Fibroblast of skin of right quadriceps (primary cell): ENCODE results near the gene FN1.

Source experiments
- DNase-seq: peaks from one replicate; pipeline ENCODE4 v3.0.0-alpha.2; 2013

Gene FN1

DNA sequence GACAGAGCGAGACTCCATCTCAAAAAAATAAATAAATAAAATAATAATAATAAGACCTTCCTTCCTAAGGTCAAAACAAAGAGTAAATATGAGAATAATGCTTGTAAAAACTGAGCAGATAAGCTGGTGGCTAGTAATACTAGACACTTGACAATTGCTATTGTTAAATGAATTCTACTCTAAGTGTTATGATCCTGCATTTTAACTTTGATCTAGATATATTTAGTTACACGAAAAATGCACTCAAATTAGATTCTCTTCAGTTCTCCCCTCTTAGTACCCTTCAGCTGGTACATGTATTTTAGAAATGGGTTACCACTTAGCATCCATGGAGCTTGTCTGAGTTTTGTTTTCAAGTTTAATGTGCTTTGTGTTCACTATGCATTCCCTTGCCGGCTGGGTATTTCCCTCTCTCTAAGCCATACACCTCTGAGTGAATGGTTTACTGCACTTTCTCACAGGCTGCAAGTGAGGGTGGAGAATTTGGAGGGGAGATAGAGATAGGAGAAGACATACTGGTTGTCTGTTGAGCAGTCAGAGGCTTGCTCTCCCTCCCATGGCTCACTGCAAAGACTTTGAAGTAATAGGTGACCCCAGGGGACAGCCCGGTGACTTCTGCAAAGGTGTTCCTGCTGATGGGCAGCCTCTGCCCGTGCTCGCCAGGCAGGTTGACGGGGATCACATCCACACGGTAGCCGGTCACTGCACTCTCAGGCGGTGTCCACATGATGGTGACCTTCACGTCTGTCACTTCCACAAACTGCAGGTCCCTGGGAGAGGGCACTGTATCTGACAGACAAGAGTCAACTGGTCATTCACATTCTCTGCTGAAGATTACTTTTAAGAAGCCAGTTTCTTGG is 29.9 kb downstream of the FN1 start:
- DNase-seq, result no peak

DNA sequence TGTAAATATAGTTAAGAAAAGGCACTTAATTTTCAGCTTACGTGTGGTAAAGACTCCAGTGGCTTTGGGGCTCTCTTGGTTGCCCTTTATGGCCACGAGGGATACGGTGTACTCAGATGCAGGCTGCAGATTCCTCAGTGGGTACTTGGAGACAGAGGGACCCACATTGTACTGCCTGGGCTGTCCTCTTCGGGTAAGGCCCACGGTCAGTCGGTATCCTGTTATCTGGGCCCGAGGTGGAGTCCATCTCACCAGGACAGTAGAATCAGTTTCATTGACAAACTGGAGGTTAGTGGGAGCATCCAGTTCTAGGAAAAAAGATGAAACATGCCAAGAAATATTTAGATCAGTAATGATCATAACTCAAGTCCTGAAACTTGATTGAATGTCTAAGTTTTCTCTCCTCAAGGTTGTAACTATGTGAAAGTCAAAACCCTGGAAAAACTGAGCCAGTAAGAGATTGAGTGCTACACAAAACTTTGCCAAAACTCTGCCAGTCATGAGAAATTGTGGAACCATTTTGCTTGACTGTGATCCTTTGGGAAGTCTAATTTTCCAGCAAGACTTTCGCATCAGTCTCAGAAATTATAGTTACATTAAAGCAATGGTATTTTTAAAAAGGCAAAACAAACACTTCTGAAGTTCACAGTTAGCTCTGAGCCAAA is 31.4 kb downstream of the FN1 start:
- DNase-seq, result no peak

DNA sequence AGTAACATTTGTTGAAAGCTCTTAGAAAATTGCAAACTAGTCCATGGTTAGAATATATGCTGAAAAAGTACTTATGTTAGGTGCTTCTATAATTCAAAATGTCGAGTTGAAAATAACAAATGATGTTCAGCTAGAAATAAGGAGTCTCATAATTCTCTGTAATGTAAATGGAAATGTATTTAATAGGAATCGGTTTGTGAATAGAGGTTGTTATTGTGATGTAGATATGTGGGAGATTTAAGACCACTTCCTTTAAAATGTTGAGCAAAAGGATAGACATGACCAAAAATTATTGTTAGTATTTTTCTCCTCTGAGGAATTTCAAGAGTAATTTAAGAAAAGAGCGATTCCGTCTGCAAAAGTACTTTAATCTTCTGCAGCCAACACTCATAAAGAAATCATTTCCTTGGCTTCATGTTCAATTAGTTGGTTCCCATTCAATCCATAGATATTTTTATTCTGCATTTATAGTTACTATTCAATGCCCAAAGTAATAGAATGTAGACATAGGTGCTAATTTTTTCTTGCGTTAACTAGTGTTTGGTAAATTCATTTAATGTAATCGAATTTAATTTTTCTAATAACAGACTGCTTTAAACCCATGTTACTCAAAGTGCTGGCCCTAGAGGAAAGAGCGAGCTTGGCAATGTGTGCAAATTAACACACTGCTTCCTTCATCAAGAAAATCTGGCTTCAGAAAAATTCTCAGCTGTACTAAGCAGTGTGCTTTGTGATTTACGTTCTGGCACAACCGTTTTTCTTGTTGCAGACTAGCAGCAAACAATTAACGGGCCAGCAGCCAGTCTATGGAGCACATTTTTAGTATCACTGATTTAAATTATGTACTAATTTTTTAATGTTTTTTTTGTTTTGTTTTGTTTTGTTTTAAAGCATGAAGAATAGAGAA is 32.2 kb downstream of the FN1 start:
- DNase-seq, result no peak

DNA sequence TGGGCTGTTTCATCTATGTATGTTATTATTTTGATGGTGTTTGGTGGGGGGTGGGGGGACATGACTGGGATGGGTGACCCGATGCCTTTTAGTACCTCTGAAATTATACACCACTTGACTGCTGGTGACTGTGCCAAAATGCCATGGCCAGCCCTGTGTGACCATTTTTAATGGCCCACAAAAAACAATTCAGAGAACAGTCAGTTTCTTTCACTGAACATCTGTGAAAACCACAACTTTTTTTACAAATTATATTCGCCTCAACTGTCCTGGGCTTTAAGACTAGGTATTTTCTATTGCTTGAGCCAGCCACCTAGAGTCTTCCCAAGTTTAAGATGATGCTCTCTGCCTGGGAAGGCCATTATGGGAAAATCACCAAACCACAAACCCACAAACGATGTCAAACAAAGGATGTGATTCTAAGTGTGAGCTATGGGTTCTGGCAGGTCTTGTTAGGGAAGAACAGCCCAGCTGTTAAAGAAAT is 33.9 kb downstream of the FN1 start:
- peak; percentile 89 for DNase-seq

DNA sequence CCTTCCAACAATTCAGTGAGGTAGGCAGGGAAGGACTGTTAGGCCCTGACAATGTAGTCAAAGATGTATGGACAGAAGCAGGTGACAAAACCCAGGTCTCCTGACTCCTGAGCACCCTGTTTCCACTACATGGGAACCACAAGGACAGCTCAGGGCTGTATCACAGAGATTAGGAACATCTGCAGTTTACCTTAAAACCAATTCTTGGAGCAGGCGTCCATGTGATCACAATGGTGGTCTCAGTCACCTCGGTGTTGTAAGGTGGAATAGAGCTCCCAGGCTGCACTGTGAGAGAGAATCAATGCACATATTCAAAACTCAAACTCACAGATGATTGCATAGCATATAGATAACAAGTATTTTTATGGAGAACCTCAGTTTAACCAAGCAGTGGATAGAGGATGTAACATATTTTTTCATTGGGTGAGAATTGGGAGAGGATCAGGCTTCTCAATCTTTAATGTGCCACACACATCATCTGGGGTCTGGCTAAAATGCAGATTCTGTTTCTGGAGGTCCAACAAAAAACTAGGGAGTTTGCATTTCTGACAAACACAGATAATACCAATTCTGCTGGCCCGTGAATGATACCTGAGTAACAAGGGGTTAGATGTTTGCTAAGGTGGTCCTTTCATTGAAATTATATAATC is 36.7 kb downstream of the FN1 start:
- no peak for DNase-seq

DNA sequence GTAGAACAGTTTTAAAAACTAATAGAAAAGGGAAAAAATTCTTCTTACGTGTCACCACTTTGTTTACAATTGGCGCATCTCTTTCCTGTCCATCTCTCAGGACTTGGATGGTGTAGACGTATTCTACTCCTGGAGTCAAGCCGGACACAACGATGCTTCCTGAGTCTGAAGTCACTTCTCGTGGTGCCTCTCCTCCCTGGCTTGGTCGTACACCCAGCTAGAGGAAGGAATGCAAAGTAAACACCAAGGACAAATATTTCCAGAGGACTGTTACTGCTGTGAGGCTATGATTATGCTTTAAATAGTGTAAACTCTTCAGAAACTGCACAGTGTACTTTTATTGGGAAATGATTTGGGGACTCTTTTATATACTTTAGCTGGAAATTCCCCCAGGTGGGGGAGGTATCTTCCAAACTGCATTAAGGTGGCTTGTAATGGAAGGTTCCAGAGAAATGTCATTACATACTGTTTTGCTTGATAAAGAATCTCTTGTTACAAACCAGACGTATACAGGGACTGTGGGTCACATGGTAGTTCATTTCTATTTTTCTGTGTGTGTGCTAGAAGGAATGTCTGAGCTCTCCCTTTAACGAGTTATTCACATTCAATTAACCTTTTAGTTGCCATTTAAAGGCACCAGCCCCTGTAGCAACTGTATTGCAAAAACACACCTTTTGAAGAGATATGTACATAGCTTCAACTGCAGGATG is 38.1 kb downstream of the FN1 start:
- no peak for DNase-seq

DNA sequence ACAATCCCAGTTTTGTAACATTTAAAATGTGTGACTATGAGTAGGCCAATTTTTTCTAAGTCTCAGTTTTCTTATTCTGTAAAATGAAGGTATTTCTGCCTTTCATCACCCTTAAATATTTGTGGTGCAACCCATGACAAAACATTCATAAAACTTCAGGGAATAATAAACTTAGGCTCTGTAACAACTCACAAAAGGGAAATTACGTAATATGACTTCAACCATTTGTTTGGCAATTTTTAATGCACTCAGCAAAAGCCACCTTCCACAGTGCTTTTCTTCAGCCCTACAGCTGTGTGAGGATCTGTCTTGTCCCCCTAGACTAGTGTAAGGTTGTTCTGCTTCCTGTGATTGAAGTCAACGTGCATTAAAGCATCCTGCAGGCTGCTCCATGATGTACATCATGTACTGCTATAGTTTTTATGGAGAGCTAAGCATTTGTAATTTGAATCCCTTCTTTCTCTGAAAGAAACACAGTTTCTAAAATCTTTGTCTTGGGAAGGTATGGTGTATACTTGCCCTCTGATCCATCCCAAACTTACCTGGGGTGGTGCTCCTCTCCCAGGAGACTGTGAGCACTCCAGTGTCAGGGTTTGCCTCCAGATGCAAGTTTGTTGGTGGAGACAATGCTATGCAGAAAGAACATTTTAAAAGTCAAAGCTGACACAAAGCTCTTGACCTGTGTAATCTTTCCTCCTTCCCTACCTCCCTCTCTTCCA is 39.1 kb downstream of the FN1 start:
- DNase-seq, result peak; percentile 85

DNA sequence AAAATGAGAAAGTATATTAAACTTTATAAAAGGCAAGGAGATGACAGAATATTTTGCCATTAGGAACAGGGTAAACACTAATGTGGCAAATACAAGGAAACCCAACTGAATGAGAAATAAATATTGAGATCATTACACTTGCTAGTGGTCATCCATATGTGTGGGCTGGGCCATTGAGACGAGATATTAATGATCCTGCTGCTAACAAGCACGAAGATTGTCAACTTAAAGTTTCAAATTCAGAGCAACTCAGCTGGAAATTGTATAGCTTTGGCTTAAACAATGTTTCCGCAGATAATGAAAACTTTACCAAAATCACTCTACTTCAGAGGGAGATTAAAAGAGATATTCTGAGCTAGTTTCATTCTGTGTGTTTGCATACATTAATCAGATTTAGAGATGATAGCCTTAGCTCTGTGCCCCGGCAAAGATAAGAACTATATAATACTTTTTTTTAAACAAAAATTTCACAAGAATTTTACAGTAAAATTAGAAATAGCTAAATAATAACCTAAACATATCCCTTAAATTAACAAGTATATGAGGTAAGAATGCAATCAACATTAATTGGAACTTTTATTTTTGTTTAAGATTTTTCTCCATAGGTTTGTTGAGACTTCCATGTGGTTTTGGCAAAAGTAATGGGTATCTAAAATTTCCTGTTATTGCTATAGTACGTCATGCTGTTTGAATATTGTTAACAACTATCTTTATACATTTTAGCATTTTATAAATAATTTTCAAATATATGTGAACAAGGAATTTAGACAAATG is 40.0 kb downstream of the FN1 start:
- DNase-seq, result no peak

DNA sequence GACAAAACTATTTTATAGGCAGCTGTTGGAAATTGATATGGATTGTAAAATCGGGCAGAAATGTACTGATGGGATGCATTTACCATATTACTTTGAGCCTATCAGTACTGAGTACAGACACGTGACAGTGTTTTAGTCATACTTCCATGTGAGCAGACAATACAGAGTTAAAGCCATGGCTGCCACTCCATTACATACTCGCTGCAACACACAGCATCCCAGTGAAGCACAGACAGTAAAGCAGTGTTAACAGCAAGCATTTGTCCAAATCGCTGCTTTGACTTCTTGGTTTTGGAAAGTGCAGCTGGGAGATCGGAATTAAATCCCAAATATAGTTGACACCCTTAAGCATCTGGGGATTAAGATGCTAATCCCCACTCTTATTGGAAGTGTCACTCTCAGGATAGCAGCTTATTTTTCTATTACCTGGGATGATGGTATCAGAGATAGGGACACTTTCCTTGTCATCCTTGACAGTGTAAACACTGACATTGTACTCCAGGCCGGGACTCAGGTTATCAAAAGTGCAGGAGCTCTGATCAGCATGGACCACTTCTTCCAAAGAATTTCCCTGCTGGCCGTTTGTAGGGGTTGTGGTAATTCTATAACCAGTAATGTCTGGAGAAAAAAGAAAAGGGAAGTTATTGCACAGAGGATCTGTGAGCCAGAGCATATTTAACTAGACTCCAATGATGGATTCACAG is 41.6 kb downstream of the FN1 start:
- no peak for DNase-seq

DNA sequence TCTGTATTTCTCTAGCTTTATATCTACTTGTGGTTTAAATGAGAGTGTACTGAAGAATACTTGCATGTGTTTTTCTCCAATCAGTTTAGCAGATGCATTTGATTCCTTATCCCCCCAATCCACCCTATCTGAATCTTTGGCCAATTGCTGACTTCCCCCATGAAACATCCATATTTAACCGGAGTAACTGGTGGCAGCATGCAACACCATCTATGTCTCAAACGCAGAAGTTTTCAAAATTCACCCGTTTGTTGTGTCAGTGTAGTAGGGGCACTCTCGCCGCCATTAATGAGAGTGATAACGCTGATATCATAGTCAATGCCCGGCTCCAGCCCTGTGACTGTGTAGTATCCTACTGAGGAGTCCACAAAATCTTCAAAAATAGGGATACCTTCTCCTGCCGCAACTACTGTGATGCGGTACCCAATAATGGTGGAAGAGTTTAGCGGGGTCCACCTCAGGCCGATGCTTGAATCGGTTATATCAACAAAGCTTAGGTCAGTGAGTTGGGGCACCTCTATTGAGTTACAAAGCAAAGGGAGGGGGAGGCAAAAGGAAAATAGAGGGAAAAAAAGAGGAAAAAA is 43.1 kb downstream of the FN1 start:
- DNase-seq, result no peak

DNA sequence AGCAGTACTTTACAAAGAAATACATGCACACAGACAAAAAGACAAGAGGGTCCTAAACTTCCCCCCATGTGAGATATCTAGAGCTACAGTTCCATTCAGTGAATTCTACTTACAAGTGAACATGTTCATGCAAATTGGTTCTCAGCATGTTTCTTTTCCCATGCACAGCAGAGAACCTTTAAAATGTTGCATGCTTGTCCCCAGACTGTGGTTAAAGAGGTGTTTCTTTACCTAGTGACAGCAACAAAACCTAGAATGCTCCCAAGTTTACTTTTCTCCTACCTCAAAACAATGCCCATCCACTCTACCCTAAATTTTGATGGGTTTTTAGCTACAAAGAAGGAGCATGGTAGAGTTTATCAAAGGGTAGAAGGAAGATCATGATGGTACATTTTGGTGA is 43.7 kb downstream of the FN1 start:
- DNase-seq, result no peak

DNA sequence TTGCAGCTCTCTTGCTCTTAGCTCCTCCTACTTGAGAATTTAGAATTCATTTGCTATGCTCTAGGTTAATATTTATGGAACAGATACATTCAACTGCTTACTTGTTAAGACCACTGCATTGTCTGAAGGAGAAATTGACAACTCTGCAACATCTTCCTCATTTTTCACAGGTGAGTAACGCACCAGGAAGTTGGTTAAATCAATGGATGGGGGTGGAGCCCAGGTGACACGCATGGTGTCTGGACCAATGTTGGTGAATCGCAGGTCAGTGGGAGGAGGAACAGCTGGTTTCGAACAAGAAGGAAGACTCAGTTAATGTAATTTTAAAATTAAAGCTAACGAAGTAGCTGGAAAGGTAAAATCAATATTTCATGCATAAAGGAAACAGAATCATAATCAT is 44.3 kb downstream of the FN1 start:
- DNase-seq, result no peak

DNA sequence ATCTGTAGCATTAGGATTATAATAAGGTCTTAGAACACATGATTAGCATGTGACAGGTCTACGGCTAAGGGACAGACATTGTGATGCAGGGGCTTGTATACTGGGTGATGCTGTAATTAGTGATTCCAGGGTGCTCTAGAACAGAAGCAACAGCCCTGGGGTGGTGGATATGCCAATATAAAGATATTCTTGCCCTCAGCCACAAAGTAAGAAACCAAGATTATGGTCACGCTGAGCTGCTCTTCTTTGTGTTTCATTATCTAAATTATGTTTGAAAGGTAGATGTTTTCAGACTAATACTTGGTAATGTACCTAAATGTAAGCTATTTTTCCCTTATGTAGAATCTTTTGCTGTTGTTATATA is 45.3 kb downstream of the FN1 start:
- no peak for DNase-seq

DNA sequence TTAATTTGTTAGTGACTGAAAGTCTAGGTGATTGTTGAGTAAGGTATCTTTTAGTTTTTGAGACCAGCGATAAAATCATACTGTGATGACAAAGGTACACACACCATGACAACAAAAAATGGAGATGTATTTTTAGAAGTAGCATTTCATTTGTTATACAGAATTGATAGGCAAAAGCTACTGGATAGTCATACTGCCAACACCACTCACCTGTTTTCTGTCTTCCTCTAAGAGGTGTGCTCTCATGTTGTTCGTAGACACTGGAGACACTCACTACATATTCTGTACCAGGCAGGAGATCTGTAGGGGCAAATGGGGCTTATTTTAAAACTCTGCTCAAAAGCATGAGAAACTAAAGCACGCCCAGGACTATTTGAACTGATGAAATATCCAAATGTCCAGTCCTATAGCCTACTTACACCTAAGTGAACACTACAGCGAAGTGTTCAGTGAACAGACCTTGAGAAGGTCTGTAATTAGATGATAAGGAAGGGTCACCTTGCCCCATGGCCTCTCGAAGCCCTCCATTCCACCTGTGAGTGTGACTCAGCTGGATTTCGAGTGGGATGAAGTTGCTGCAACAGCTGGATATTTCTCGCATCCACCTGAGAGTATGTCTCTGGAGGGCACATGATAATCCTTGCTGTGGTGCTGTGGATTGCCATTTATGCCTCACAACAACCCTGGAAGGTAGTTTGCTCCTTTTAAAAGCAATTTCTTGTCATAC is 47.7 kb downstream of the FN1 start:
- no peak for DNase-seq

DNA sequence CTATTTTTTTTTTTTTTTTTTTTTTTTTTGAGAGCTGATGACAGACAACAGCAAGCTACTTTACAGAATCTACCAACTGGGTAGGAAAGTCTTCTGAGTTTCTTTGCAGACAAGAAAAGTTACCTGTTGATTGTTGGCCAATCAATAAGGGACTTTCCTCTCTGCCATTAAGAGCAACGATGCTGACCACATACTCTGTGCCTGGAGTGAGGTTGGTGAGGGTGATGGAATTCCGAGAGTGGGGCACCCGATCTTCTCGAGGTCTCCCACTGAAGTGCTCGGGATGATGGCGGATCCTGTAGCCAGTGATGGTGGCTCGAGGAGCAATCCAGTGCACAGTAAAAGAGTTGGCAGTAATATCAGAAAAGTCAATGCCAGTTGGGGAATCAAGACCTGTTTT is 49.3 kb downstream of the FN1 start:
- DNase-seq, result no peak

DNA sequence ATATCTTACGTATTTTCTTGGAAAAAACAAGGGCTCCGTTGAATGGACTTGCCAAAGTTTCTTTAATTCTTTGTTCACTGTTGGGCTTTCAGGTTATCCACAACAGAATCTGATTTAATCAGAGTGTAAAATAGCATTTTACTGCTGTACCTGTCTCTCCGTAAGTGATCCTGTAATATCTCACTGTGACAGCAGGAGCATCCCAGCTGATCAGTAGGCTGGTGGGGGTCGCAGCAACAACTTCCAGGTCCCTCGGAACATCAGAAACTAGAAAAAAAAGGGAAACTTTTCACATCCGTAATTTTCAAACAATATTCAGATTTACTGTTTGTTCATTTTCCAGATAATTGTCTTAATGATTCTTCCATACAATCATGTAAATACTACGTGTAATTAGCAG is 51.2 kb downstream of the FN1 start:
- no peak for DNase-seq

DNA sequence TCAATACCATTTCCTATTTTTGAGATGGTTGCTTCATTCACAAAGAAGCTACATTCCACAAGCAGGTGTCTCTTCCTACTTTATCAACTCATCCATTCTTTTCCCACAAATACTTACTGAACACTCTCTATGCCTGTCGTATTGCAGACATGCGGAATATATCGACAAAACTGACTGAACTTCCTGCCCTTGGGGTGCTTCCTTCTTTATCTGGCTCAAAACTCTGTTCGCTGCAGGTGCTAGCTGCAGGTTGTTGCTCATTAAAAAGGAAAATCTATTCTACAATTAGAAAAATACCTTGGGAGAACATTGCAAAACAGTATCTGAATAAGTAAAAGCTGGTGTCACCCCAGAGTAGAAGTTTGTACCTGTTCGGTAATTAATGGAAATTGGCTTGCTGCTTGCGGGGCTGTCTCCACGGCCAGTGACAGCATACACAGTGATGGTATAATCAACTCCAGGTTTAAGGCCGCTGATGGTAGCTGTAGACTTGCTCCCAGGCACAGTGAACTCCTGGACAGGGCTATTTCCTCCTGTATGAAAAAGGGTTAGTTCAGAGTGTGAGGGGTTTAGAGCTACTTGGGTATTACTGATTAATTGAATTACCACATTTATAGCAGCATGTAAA is 52.1 kb downstream of the FN1 start:
- DNase-seq, result no peak

DNA sequence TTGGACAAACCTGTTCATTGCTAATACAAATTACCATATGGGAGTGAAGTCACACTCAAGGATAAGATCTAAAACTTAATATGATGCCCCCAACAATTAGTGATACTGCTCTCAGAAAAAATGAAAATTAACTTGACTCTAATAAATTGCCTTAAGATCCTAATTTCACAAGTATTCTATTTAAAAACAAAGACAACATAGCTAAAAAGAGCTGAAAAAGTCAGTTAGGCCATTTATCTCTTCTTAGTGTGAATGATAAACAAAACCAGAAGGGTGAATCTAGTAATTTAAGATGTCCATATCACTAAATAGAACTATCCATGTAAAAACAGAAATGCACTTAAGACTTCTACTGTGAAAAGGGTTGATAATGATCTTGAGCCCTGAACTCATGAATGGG is 53.4 kb downstream of the FN1 start:
- DNase-seq, result no peak

DNA sequence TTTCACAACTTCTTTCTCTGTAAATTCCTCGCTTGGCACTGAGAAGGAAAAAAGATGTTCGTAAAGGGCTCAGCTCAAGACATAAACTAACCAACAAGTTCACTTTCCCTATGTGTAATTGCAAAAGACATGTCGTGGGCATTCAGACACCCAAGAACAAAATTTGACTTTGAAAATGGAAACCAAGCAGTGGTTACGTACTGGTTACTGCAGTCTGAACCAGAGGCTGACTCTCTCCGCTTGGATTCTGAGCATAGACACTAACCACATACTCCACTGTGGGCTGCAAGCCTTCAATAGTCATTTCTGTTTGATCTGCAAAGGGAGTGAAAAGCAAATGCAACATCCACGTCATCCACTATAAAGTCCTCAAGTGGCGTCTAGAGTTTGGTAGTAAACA is 53.9 kb downstream of the FN1 start:
- DNase-seq, result no peak
